Panc1 (cell line): ENCODE data around the gene CHCHD10. TPM values are rescaled to one million over a fixed set of nuclear protein-coding genes. Genes with fewer than 3 reads are reported as not detected.

Experiments used
- ATAC-seq: fragments of 200-7000 bp; cut with Tn5 transposase; 2 replicates; pipeline ENCODE4 v1.9.1; 2020; ENCODE audit warnings: mild to moderate bottlenecking, moderate library complexity
- BruUV-seq: library from RNA; stranded (reverse); fragments of 400-500 nt; replicated peaks from 2 replicates; lab custom pipeline; 2021; lab: Mats Ljungman, UMichigan
- CTCF ChIA-PET: fragments of 300-600 bp; sonication (Branson Sonifier 250); formaldehyde crosslinking; loops from one replicate; lab custom pipeline; 2022; ENCODE audit warnings: antibody characterized with exemption; lab: Charles Lee
- POLR2A ChIA-PET: fragments of 300-600 bp; sonication (Branson Sonifier 250); formaldehyde crosslinking; loops from one replicate; lab custom pipeline; 2022; ENCODE audit warnings: antibody characterized with exemption; lab: Charles Lee
- DNase-seq: peaks from one replicate; pipeline ENCODE4 v3.0.0-alpha.2; 2010; ENCODE audit warnings: low read depth, low spot score
- H3K27ac ChIP-seq: 2 replicates; pipeline ENCODE4 v1.5.1; 2011; ENCODE audit warnings: mild to moderate bottlenecking, low read length, inconsistent platforms
- H3K27me3 ChIP-seq: fragments of 200-500 bp; sonication (Bioruptor generic); 2 replicates; pipeline ENCODE4 v1.6.0; 2014; ENCODE audit warnings: low read length, inconsistent platforms; ENCODE audit not compliant: control insufficient read depth, insufficient read depth
- H3K36me3 ChIP-seq: fragments of 200-500 bp; sonication (Bioruptor generic); 2 replicates; pipeline ENCODE4 v1.5.1; 2014; ENCODE audit warnings: inconsistent platforms, mild to moderate bottlenecking, low read length, moderate library complexity; ENCODE audit not compliant: control insufficient read depth, insufficient read depth
- H3K4me1 ChIP-seq: 2 replicates; pipeline ENCODE4 v1.5.1; 2011; ENCODE audit warnings: inconsistent platforms, mild to moderate bottlenecking, low read length, moderate library complexity; ENCODE audit not compliant: control insufficient read depth, insufficient read depth
- H3K4me3 ChIP-seq, 2 experiments: 2 replicates each; pipeline ENCODE4 v1.5.1; 2011 to 2012; ENCODE audit warnings: low read depth in 2 of 2, low read length in 2 of 2, mild to moderate bottlenecking in 2 of 2, inconsistent platforms in 1 of 2, moderate library complexity in 1 of 2
- H3K9me3 ChIP-seq: fragments of 200-500 bp; sonication (Bioruptor generic); 2 replicates; pipeline ENCODE4 v1.5.1; 2014; ENCODE audit warnings: low read depth, mild to moderate bottlenecking, inconsistent platforms, low read length, moderate library complexity; ENCODE audit not compliant: control insufficient read depth, insufficient read depth
- POLR2AphosphoS5 ChIP-seq: IDR thresholded peaks from 2 replicates; pipeline ENCODE4 v1.6.1; 2012; ENCODE audit warnings: mild to moderate bottlenecking, low read depth, low read length, moderate library complexity
- SIN3A ChIP-seq: IDR thresholded peaks from 2 replicates; pipeline ENCODE4 v1.6.1; 2012; ENCODE audit warnings: low read depth, mild to moderate bottlenecking, low read length, moderate library complexity, borderline replicate concordance; ENCODE audit not compliant: insufficient read depth
- TCF7L2 ChIP-seq: IDR thresholded peaks from 2 replicates; pipeline ENCODE4 v1.6.1; 2011; ENCODE audit warnings: mild to moderate bottlenecking, low read depth, low read length, inconsistent platforms
- in situ Hi-C: cut with HindIII; loops from 2 replicates; pipeline ENCODE4 v1.10.0; 2016; ENCODE audit warnings: low sequenced_read_pairs, low pct_unique_long_range_greater_than_20kb
- intact Hi-C: fragments of 100-400 bp; cut with micrococcal nuclease; formaldehyde crosslinking; loops from one replicate; pipeline ENCODE4 v1.10.0; 2022; ENCODE audit not compliant: unreplicated experiment
- total RNA-seq: library from RNA; stranded (reverse); gene quantifications from one replicate; pipeline ENCODE4 v1.2.1, GENCODE V29; 2021; ENCODE audit not compliant: unreplicated experiment
- TF ChIP-seq, protein P1 (sequence below): fragments of 450-650 bp; IDR thresholded peaks from 2 replicates; pipeline ENCODE4 v1.5.1; 2017; ENCODE audit warnings: mild to moderate bottlenecking
- TF ChIP-seq, protein P2 (sequence below), 2 experiments: IDR thresholded peaks; 2 replicates each; pipeline ENCODE4 v1.6.1; 2011 to 2012; ENCODE audit warnings: low read depth in 2 of 2, control low read depth in 1 of 2, low read length in 1 of 2, mild to moderate bottlenecking in 1 of 2, moderate library complexity in 1 of 2; ENCODE audit not compliant: insufficient read depth in 1 of 2

Gene CHCHD10
- total RNA-seq, 1 experiment from 2014 or later = 84.4 TPM

DNA sequence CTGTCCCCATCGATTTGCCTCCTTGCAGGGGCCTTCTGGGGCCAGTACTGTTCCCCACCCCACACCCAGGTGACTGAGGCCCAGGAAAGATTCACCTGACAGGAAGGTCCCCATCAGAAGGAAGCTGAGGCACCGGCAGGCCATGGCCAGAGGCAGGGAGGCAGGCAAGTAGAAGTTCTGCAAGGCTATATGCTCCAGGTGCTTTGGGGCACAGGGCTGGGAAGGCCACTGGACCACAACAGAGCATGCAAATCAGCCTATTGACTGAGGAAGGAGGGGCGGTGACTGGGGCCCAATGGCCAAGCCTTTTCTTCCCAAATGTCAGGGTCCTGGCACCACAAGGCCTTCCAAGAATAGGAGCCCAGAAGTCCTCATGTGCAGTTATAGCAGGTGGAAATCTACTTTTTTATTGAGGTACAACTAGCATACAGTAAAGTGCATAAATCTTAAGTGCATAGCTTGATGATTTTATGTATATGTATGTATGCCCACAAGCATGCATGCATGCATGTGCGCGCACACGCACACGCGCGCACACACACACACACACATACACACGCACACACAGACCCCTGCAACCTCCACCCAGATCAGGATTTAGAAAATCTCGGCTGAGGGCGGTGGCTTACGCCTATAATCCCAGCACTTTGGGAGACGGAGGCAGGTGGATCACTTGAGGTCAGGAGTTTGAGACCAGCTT lies 13.4 kb downstream of the CHCHD10 start, which contains the start of gene VPREB3:
TSS of gene VPREB3 (minus strand) at position 206 of the 700 bp plus-strand sequence. CDS start at position 144, 62 bp downstream.
- no TSS peak for BruUV-seq
- no peaks in the 10 kb centered on the region for H3K9me3 ChIP-seq
- POLR2A ChIA-PET = no interaction called here
- intact Hi-C loops = no loop called here
- DNase-seq (no peak), ATAC-seq (no peak)
- TF ChIP-seq POLR2AphosphoS5 = no peak
- TF ChIP-seq TCF7L2 = no peak
- TF ChIP-seq, protein P1, sequence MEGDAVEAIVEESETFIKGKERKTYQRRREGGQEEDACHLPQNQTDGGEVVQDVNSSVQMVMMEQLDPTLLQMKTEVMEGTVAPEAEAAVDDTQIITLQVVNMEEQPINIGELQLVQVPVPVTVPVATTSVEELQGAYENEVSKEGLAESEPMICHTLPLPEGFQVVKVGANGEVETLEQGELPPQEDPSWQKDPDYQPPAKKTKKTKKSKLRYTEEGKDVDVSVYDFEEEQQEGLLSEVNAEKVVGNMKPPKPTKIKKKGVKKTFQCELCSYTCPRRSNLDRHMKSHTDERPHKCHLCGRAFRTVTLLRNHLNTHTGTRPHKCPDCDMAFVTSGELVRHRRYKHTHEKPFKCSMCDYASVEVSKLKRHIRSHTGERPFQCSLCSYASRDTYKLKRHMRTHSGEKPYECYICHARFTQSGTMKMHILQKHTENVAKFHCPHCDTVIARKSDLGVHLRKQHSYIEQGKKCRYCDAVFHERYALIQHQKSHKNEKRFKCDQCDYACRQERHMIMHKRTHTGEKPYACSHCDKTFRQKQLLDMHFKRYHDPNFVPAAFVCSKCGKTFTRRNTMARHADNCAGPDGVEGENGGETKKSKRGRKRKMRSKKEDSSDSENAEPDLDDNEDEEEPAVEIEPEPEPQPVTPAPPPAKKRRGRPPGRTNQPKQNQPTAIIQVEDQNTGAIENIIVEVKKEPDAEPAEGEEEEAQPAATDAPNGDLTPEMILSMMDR = no peak
- TF ChIP-seq, protein P2, sequence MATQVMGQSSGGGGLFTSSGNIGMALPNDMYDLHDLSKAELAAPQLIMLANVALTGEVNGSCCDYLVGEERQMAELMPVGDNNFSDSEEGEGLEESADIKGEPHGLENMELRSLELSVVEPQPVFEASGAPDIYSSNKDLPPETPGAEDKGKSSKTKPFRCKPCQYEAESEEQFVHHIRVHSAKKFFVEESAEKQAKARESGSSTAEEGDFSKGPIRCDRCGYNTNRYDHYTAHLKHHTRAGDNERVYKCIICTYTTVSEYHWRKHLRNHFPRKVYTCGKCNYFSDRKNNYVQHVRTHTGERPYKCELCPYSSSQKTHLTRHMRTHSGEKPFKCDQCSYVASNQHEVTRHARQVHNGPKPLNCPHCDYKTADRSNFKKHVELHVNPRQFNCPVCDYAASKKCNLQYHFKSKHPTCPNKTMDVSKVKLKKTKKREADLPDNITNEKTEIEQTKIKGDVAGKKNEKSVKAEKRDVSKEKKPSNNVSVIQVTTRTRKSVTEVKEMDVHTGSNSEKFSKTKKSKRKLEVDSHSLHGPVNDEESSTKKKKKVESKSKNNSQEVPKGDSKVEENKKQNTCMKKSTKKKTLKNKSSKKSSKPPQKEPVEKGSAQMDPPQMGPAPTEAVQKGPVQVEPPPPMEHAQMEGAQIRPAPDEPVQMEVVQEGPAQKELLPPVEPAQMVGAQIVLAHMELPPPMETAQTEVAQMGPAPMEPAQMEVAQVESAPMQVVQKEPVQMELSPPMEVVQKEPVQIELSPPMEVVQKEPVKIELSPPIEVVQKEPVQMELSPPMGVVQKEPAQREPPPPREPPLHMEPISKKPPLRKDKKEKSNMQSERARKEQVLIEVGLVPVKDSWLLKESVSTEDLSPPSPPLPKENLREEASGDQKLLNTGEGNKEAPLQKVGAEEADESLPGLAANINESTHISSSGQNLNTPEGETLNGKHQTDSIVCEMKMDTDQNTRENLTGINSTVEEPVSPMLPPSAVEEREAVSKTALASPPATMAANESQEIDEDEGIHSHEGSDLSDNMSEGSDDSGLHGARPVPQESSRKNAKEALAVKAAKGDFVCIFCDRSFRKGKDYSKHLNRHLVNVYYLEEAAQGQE (IDR thresholded peaks at IDR 0.05; ENCODE audit: insufficient read depth in 1 of 2, low read depth in 2 of 2, low read length in 1 of 2) = no peak
- TF ChIP-seq SIN3A = no peak
- H3K36me3 ChIP-seq = peaks cover 7% of the 10 kb centered on the region; the same call in 1 of the 2 replicates
- H3K27ac ChIP-seq = no peak within 1 kb of the TSS
- in situ Hi-C loops = no loop called here
- H3K4me1 ChIP-seq = peaks cover 6% of the 10 kb centered on the region
- no peaks in the 10 kb centered on the region for H3K27me3 ChIP-seq
- H3K4me3 ChIP-seq = no peak within 1 kb of the TSS
- CTCF ChIA-PET = no interaction called here

DNA sequence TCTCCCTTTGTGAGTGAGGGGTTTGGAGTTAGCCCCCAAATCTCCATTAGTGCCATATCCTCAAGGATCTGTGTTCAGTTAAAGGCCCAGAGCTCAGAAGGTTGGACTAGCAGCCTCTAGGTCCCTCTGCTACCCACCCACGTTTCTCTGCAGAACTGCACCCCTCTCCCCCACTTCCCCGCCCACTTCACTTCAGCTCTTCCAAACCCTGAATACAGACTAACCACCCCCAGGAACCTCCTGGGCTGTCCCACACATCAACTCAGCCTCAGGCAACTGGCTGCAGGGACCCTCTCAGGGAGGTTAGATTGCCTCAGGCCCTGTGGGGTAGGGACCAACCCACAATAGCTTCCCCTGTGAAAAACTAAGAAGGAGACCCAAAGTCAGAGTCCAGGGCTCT lies 14.4 kb downstream of the CHCHD10 start:
- TF ChIP-seq POLR2AphosphoS5 (no peak), SIN3A (no peak), TCF7L2 (no peak)
- TF ChIP-seq, protein P2 (IDR thresholded peaks at IDR 0.05; ENCODE audit: insufficient read depth in 1 of 2, low read depth in 2 of 2, low read length in 1 of 2) = no peak
- TF ChIP-seq, protein P1 = no peak
- Histone ChIP-seq H3K36me3 (peaks cover 7% of the 10 kb centered on the region; the same call in 1 of the 2 replicates), H3K27ac (no peak overlapping the region), H3K9me3 (no peaks in the 10 kb centered on the region), H3K4me3 (no peak overlapping the region), H3K27me3 (no peaks in the 10 kb centered on the region), H3K4me1 (peaks cover 6% of the 10 kb centered on the region)
- no peak for DNase-seq
- in situ Hi-C loops (no loop called here), intact Hi-C loops (no loop called here)
- ChIA-PET CTCF (interaction anchor here (0.6 kb wide), 1 partner anchor 23 kb away, joined by 3 read pairs; no protein-coding TSS in a partner anchor), POLR2A (no interaction called here)
- no peak for ATAC-seq
- no TSS peak for BruUV-seq
